ENCODE measurements around the gene CCNI. TPM values are rescaled to one million over a fixed set of nuclear protein-coding genes. Genes with fewer than 3 reads are reported as not detected.

CCNI gene
- total RNA-seq, 6 experiments from 2014 or later = 54.3 to 87.7 (median 68.6) TPM

DNA sequence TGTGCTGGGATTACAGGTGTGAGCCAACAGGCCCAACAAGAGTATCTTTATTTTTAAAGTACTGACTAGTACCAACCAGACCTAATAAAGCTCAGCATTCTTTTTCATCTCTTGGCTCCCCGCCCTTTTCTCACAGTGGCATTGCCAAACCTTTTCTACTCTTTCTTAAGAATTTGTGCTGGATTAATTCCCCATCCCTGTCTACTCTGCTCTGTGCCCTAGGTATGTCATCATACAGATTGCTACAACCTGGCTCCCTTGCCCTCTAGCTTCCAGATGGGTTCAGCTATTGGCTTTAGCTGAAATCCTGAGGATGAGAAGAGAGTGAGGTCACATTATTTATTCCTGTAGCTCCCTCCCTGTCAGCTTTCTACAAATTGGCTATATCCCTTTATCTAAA, 34.9 kb upstream of the CCNI start:
- no peak for TF ChIP-seq CTCF (IDR thresholded peaks at IDR 0.05)
- TF ChIP-seq POLR2A (IDR thresholded peaks at IDR 0.05) = no peak
- 90% methylated on average over 1 of the region's 1 CpG for WGBS (ENCODE audit: insufficient coverage, low coverage, low lambda C conversion rate, missing lambda C conversion rate)

DNA sequence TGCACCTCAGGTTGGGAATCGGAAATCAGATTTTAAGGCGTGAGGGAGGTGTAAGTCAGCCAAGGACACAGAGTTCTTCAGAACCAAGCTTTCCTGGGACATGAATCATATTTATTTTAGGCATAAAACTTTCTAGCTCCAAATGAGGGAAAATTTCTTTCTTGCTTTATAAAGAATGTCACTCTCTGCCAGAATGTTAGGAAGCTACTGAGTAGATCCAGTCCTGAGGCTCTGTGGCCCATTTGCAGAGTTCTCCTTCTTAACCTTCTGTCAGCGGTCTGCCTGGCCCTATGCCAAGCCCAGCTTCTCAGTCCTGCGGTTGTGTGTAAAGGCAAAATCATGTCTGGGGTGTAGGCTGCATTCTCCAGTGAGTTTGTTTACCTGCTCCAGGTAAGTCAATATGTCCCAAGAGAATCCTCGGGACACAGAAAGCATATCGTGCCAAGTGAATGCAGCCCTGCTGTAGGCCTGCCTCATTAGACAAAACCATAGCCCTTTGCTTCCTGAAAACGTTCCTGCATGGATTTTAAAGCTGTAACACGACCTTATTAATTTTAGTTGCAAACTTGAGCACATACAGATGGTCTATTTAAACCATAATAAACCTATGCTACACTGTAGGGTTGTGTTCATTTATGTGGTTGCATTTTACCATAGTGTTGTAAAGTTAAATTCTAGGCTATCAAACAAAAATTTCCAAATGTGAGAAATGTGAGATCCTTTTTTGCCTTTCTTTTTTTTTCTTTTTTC, 29.2 kb upstream of the CCNI start:
- TF ChIP-seq POLR2A (IDR thresholded peaks at IDR 0.05) = no peak
- no peak for TF ChIP-seq CTCF (IDR thresholded peaks at IDR 0.05)
- no peaks in the 10 kb centered on the region for H3K9me3 ChIP-seq
- H3K4me3 ChIP-seq = no peak overlapping the region
- no peaks in the 10 kb centered on the region for H3K36me3 ChIP-seq
- intact Hi-C loops (cut with DNase I) = no loop called here
- H3K4me1 ChIP-seq = no peaks in the 10 kb centered on the region
- 34% methylated on average over 8 of the region's 8 CpGs for WGBS (ENCODE audit: insufficient coverage, low coverage, low lambda C conversion rate, missing lambda C conversion rate)
- H3K27me3 ChIP-seq = no peaks in the 10 kb centered on the region
- ATAC-seq (peak in 3 of 4 donors; percentile 30 to 40 (median 36)), DNase-seq (peak in 2 of 3 donors; percentile 44 to 57)
- no peak overlapping the region for H3K27ac ChIP-seq

More for the DNA sequence above, 34.9 kb upstream of the CCNI start:
- Histone ChIP-seq H3K4me1 (no peaks in the 10 kb centered on the region), H3K9me3 (no peaks in the 10 kb centered on the region), H3K4me3 (no peak overlapping the region), H3K27me3 (no peaks in the 10 kb centered on the region), H3K27ac (no peak overlapping the region), H3K36me3 (no peaks in the 10 kb centered on the region)
- DNase-seq (no peak), ATAC-seq (no peak)
- intact Hi-C loops (cut with DNase I) = no loop called here

- H3K9me3 ChIP-seq = no peaks in the 10 kb centered on the region
- DNase-seq = no peak
- H3K4me1 ChIP-seq = no peaks in the 10 kb centered on the region
- WGBS (ENCODE audit: insufficient coverage, low coverage, low lambda C conversion rate, missing lambda C conversion rate) = 90% methylated on average over 1 of the region's 1 CpG
- ATAC-seq = no peak
- H3K4me3 ChIP-seq = no peak overlapping the region
- TF ChIP-seq POLR2A (IDR thresholded peaks at IDR 0.05) (no peak), CTCF (IDR thresholded peaks at IDR 0.05) (no peak)
- H3K27me3 ChIP-seq = no peaks in the 10 kb centered on the region
- no peaks in the 10 kb centered on the region for H3K36me3 ChIP-seq
- intact Hi-C loops (cut with DNase I) = no loop called here
- no peak overlapping the region for H3K27ac ChIP-seq
These were observed 28.6 kb upstream of the CCNI start for GRCh38 chr4:77104388-77104787.

DNA sequence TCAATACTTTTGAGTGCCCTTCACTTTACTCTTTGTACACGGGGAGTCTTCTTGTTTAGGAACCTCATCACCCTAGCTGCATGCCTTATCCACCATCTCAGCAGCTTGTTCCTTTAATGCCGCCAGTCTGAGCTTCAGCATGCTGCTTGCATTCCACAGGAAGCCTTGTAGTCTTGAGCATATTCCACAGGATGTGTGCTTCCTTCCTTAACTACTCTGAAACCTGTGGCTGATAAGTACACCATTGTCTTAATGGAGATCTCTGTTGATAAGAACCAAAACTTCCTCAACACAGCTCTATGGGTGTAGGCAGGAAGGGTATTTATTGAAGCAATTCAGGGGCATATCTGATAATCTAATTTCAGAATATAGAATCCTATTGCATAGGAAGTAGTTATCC, 24.4 kb upstream of the CCNI start:
- no peak overlapping the region for H3K4me3 ChIP-seq
- intact Hi-C loops (cut with DNase I) = no loop called here
- peaks cover 0 to under 1% (median 0%) of the 10 kb centered on the region in 4 donors for H3K4me1 ChIP-seq
- peak; percentile 42 to 67 (median 51) for ATAC-seq
- H3K27ac ChIP-seq = no peak overlapping the region
- H3K36me3 ChIP-seq = no peaks in the 10 kb centered on the region
- no peaks in the 10 kb centered on the region for H3K27me3 ChIP-seq
- H3K9me3 ChIP-seq = no peaks in the 10 kb centered on the region
- no peak for DNase-seq
- TF ChIP-seq CTCF (IDR thresholded peaks at IDR 0.05) (no peak), POLR2A (IDR thresholded peaks at IDR 0.05) (no peak)
- WGBS (ENCODE audit: insufficient coverage, low coverage, low lambda C conversion rate, missing lambda C conversion rate) = 23% methylated on average over 2 of the region's 2 CpGs
